Stimulated activated CD8-positive, alpha-beta memory T cell treated with anti-CD3 and anti-CD28 coated beads, Interleukin-15, amount 100 ng/mL, for 4 hours (primary cell): ENCODE measurements around the gene CADM1.

Experiments
- DNase-seq, 2 donors: peaks; one replicate each; pipeline ENCODE4 v3.0.0-alpha.2; 2020; ENCODE audit warnings: low read depth in 2 of 2

CADM1 gene

GRCh38 chr11:115279813-115280761, 224.1 kb downstream of the CADM1 start:
- no peak for DNase-seq

GRCh38 chr11:115276799-115277198, 227.4 kb downstream of the CADM1 start:
- no peak for DNase-seq

- no peak for DNase-seq
These were observed 228.0 kb downstream of the CADM1 start for GRCh38 chr11:115276191-115276590.

- DNase-seq = no peak
These were observed 229.2 kb downstream of the CADM1 start for GRCh38 chr11:115275045-115275444.

GRCh38 chr11:115272925-115273324, 231.3 kb downstream of the CADM1 start:
- DNase-seq = no peak

- DNase-seq = no peak
These were observed 232.6 kb downstream of the CADM1 start for GRCh38 chr11:115271643-115272042.

- no peak for DNase-seq
These were observed 234.8 kb downstream of the CADM1 start for GRCh38 chr11:115269191-115269950.

- DNase-seq = no peak
These were observed 236.3 kb downstream of the CADM1 start for GRCh38 chr11:115267871-115268270.

- DNase-seq = no peak
These were observed 236.9 kb downstream of the CADM1 start for GRCh38 chr11:115267238-115267781.

GRCh38 chr11:115266066-115266639, 238.1 kb downstream of the CADM1 start:
- no peak for DNase-seq

GRCh38 chr11:115263799-115264656, 240.2 kb downstream of the CADM1 start:
- no peak for DNase-seq

GRCh38 chr11:115258216-115258615, 246.0 kb downstream of the CADM1 start:
- no peak for DNase-seq

- DNase-seq = no peak
These were observed 246.5 kb downstream of the CADM1 start for GRCh38 chr11:115257678-115258077.

- DNase-seq = no peak
These were observed 246.9 kb downstream of the CADM1 start for GRCh38 chr11:115257270-115257669.

- no peak for DNase-seq
These were observed 247.6 kb downstream of the CADM1 start for GRCh38 chr11:115256397-115257197.

GRCh38 chr11:115255006-115255762, 249.0 kb downstream of the CADM1 start:
- DNase-seq = no peak

GRCh38 chr11:115251126-115251525, 253.1 kb downstream of the CADM1 start:
- no peak for DNase-seq

- no peak for DNase-seq
These were observed 255.1 kb downstream of the CADM1 start for GRCh38 chr11:115249061-115249578.

GRCh38 chr11:115247953-115248352, 256.3 kb downstream of the CADM1 start:
- no peak for DNase-seq
